OCI-LY1 (cell line): ENCODE results near the gene EHF.

Experiments
- H2AFZ ChIP-seq: fragments of 200-600 bp; sonication (generic), shearing (Covaris generic); 2 replicates; pipeline ENCODE4 v1.6.0; 2014; ENCODE audit warnings: antibody characterized with exemption, mild to moderate bottlenecking, low read length
- H3F3A ChIP-seq: fragments of 200-600 bp; sonication (generic), shearing (Covaris generic); 2 replicates; pipeline ENCODE4 v1.6.0; 2014; ENCODE audit warnings: mild to moderate bottlenecking, antibody characterized with exemption, low read length, moderate library complexity; ENCODE audit not compliant: insufficient read depth
- H3K27ac ChIP-seq: fragments of 200-600 bp; sonication (generic); 2 replicates; pipeline ENCODE4 v1.5.1; 2014; ENCODE audit warnings: low read length, mixed run types, mild to moderate bottlenecking, low read depth; ENCODE audit not compliant: poor library complexity, severe bottlenecking
- H3K27me3 ChIP-seq: fragments of 200-600 bp; sonication (generic); 2 replicates; pipeline ENCODE4 v1.6.0; 2014; ENCODE audit warnings: antibody characterized with exemption, mild to moderate bottlenecking, low read length, moderate library complexity; ENCODE audit not compliant: insufficient read depth
- H3K36me3 ChIP-seq: fragments of 200-600 bp; sonication (generic); 2 replicates; pipeline ENCODE4 v1.6.1; 2014; ENCODE audit warnings: mild to moderate bottlenecking, antibody characterized with exemption, low read length, moderate library complexity, mixed read lengths; ENCODE audit not compliant: insufficient read depth
- H3K4me1 ChIP-seq: fragments of 200-600 bp; sonication (generic); 2 replicates; pipeline ENCODE4 v1.5.1; 2014; ENCODE audit warnings: mild to moderate bottlenecking, low read length, moderate library complexity; ENCODE audit not compliant: insufficient read depth, severe bottlenecking
- H3K4me2 ChIP-seq: fragments of 200-600 bp; sonication (generic), shearing (Covaris generic); 2 replicates; pipeline ENCODE4 v1.6.1; 2014; ENCODE audit warnings: low read length
- H3K4me3 ChIP-seq: fragments of 200-600 bp; sonication (generic); 2 replicates; pipeline ENCODE4 v1.5.1; 2014; ENCODE audit warnings: low read length, low read depth, mild to moderate bottlenecking, mixed read lengths; ENCODE audit not compliant: poor library complexity, severe bottlenecking
- H3K79me2 ChIP-seq: fragments of 200-600 bp; shearing (Covaris generic); 2 replicates; pipeline ENCODE4 v1.6.1; 2016; ENCODE audit warnings: mixed run types, low read length, mixed read lengths; ENCODE audit not compliant: insufficient read depth
- H3K9ac ChIP-seq: fragments of 200-600 bp; sonication (generic), shearing (Covaris generic); 2 replicates; pipeline ENCODE4 v1.6.1; 2014; ENCODE audit warnings: mild to moderate bottlenecking, low read length, mixed read lengths
- H3K9me2 ChIP-seq: fragments of 200-600 bp; sonication (generic), shearing (Covaris generic); 2 replicates; pipeline ENCODE4 v1.6.1; 2014; ENCODE audit warnings: low read depth, mild to moderate bottlenecking, low read length, mixed read lengths
- H3K9me3 ChIP-seq: fragments of 200-600 bp; shearing (Covaris generic); 2 replicates; pipeline ENCODE4 v1.6.1; 2014; ENCODE audit warnings: low read length, mixed read lengths
- H4K20me1 ChIP-seq: fragments of 200-600 bp; sonication (generic), shearing (Covaris generic); 2 replicates; pipeline ENCODE4 v1.6.0; 2016; ENCODE audit warnings: mild to moderate bottlenecking, low read length; ENCODE audit not compliant: insufficient read depth
- EZH2 ChIP-seq: fragments of 200-600 bp; sonication (generic), shearing (Covaris generic); IDR thresholded peaks from 2 replicates; pipeline ENCODE4 v1.8.0; 2017; ENCODE audit warnings: borderline replicate concordance, mixed run types, mild to moderate bottlenecking, antibody characterized with exemption, low read length, moderate library complexity, mixed read lengths
- TF ChIP-seq, protein P1 (sequence below): fragments of 200-600 bp; sonication (generic), shearing (Covaris generic); IDR thresholded peaks from 2 replicates; pipeline ENCODE4 v1.5.1; 2017; ENCODE audit warnings: mild to moderate bottlenecking, antibody characterized with exemption, low read length, moderate library complexity, mixed read lengths

Gene EHF

GRCh38 chr11:34601085-34601444 is 19.8 kb upstream of the EHF start:
- H3K9ac ChIP-seq: no peak overlapping the region
- H3K9me3 ChIP-seq: no peaks in the 10 kb centered on the region
- no peaks in the 10 kb centered on the region for H3K27me3 ChIP-seq
- no peaks in the 10 kb centered on the region for H3F3A ChIP-seq
- no peaks in the 10 kb centered on the region for H3K9me2 ChIP-seq
- H3K4me3 ChIP-seq: no peak overlapping the region
- no peak overlapping the region for H3K27ac ChIP-seq
- no peak overlapping the region for H2AFZ ChIP-seq
- H3K79me2 ChIP-seq: no peaks in the 10 kb centered on the region
- H3K4me1 ChIP-seq: no peaks in the 10 kb centered on the region
- H3K36me3 ChIP-seq: no peaks in the 10 kb centered on the region
- no peak overlapping the region for H3K4me2 ChIP-seq
- no peak for TF ChIP-seq EZH2
- TF ChIP-seq, protein P1, sequence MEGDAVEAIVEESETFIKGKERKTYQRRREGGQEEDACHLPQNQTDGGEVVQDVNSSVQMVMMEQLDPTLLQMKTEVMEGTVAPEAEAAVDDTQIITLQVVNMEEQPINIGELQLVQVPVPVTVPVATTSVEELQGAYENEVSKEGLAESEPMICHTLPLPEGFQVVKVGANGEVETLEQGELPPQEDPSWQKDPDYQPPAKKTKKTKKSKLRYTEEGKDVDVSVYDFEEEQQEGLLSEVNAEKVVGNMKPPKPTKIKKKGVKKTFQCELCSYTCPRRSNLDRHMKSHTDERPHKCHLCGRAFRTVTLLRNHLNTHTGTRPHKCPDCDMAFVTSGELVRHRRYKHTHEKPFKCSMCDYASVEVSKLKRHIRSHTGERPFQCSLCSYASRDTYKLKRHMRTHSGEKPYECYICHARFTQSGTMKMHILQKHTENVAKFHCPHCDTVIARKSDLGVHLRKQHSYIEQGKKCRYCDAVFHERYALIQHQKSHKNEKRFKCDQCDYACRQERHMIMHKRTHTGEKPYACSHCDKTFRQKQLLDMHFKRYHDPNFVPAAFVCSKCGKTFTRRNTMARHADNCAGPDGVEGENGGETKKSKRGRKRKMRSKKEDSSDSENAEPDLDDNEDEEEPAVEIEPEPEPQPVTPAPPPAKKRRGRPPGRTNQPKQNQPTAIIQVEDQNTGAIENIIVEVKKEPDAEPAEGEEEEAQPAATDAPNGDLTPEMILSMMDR: no peak
- H4K20me1 ChIP-seq: no peaks in the 10 kb centered on the region

- Histone ChIP-seq H3F3A (no peaks in the 10 kb centered on the region), H3K9me3 (no peaks in the 10 kb centered on the region), H3K4me2 (no peak overlapping the region), H3K27ac (no peak overlapping the region), H3K9ac (no peak overlapping the region), H3K27me3 (no peaks in the 10 kb centered on the region), H2AFZ (no peak overlapping the region), H3K79me2 (no peaks in the 10 kb centered on the region), H4K20me1 (no peaks in the 10 kb centered on the region), H3K4me1 (no peaks in the 10 kb centered on the region), H3K36me3 (no peaks in the 10 kb centered on the region), H3K4me3 (no peak overlapping the region), H3K9me2 (no peaks in the 10 kb centered on the region)
- TF ChIP-seq, protein P1: no peak
- TF ChIP-seq EZH2: no peak
Observed at GRCh38 chr11:34601609-34602008, 19.3 kb upstream of the EHF start.

DNA sequence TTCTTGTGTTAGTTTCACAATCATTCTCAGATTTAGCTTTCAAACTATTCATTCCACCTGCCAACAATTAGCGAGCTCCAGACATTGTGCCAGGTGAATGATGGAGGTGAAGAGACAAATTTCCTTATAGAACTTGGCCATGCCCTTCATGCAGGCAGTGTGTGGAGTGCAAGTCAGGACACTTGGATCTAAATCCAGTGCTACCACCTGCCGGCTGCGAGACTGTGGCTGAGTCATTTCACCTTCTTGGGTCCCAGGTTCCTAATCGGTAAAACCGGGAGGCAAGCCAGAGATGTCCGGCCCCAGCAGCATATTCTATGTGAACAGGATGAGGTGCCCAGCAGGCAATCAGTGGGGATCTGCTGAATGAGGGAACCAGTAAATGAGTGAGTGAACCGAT is 18.6 kb upstream of the EHF start:
- Histone ChIP-seq H3F3A (no peaks in the 10 kb centered on the region), H2AFZ (no peak overlapping the region), H4K20me1 (no peaks in the 10 kb centered on the region), H3K9me2 (no peaks in the 10 kb centered on the region), H3K4me1 (no peaks in the 10 kb centered on the region), H3K9me3 (no peaks in the 10 kb centered on the region), H3K79me2 (no peaks in the 10 kb centered on the region), H3K27ac (no peak overlapping the region), H3K36me3 (no peaks in the 10 kb centered on the region), H3K9ac (no peak overlapping the region), H3K27me3 (no peaks in the 10 kb centered on the region), H3K4me3 (no peak overlapping the region), H3K4me2 (no peak overlapping the region)
- no peak for TF ChIP-seq EZH2
- TF ChIP-seq, protein P1: no peak
